Neural progenitor cell (in vitro differentiated cells): ENCODE measurements around the gene PRM2. TPM values are rescaled to one million over a fixed set of nuclear protein-coding genes. Genes with fewer than 3 reads are reported as not detected.
A peak's percentile ranks its signal among the peaks of the same experiment; 100 is the strongest.

Source experiments
- DNase-seq: peaks from one replicate; pipeline ENCODE4 v3.0.0-alpha.2; 2016; ENCODE audit warnings: low spot score
- H2AFZ ChIP-seq: fragments of 200-600 bp; sonication (generic); replicated peaks from 2 replicates; pipeline ENCODE4 v1.6.1; 2016; ENCODE audit warnings: antibody characterized with exemption
- H3F3A ChIP-seq: fragments of 200-600 bp; sonication (generic); 2 replicates; pipeline ENCODE4 v1.6.1; 2016; ENCODE audit warnings: antibody characterized with exemption, low read depth
- H3K27ac ChIP-seq: fragments of 200-600 bp; sonication (generic); 2 replicates; pipeline ENCODE4 v1.5.1; 2016; ENCODE audit warnings: mild to moderate bottlenecking
- H3K27me3 ChIP-seq: fragments of 200-600 bp; sonication (generic); 2 replicates; pipeline ENCODE4 v1.6.1; 2016; ENCODE audit warnings: mild to moderate bottlenecking, moderate library complexity
- H3K36me3 ChIP-seq: fragments of 200-600 bp; sonication (generic); 2 replicates; pipeline ENCODE4 v1.5.1; 2016
- H3K4me1 ChIP-seq: fragments of 200-600 bp; sonication (generic); 2 replicates; pipeline ENCODE4 v1.6.1; 2016; ENCODE audit warnings: mixed run types
- H3K4me2 ChIP-seq: fragments of 200-600 bp; sonication (generic); 2 replicates; pipeline ENCODE4 v1.6.1; 2016
- H3K4me3 ChIP-seq: fragments of 200-600 bp; sonication (generic); 2 replicates; pipeline ENCODE4 v1.5.1; 2016
- H3K79me2 ChIP-seq: fragments of 200-600 bp; sonication (generic); 2 replicates; pipeline ENCODE4 v1.6.1; 2016; ENCODE audit warnings: low read depth
- H3K9ac ChIP-seq: fragments of 200-600 bp; sonication (generic); 2 replicates; pipeline ENCODE4 v1.6.1; 2016
- H3K9me3 ChIP-seq: fragments of 200-600 bp; sonication (generic); 2 replicates; pipeline ENCODE4 v1.5.1; 2016; ENCODE audit warnings: low read depth
- H4K20me1 ChIP-seq: fragments of 200-600 bp; sonication (generic); 2 replicates; pipeline ENCODE4 v1.6.1; 2016; ENCODE audit warnings: low read depth
- H3K27ac Mint-ChIP-seq: 3 replicates; pipeline ENCODE4 v1.8.0; 2021; ENCODE audit warnings: mixed read lengths
- H3K27me3 Mint-ChIP-seq: 2 replicates; pipeline ENCODE4 v1.8.0; 2022; ENCODE audit warnings: low read depth, mild to moderate bottlenecking, inconsistent platforms, moderate library complexity, mixed read lengths; ENCODE audit not compliant: insufficient read depth
- H3K36me3 Mint-ChIP-seq: 3 replicates; pipeline ENCODE4 v1.8.0; 2021; ENCODE audit warnings: mixed read lengths
- H3K4me1 Mint-ChIP-seq: 3 replicates; pipeline ENCODE4 v1.8.0; 2021; ENCODE audit warnings: mixed read lengths
- H3K4me3 Mint-ChIP-seq: 3 replicates; pipeline ENCODE4 v1.8.0; 2021; ENCODE audit warnings: mild to moderate bottlenecking, moderate library complexity, mixed read lengths
- H3K9me3 Mint-ChIP-seq: 3 replicates; pipeline ENCODE4 v1.8.0; 2020; ENCODE audit warnings: mixed read lengths
- CTCF ChIP-seq: fragments of 200-600 bp; sonication (generic); IDR thresholded peaks from 2 replicates; pipeline ENCODE4 v1.5.1; 2017; ENCODE audit warnings: antibody characterized with exemption, mild to moderate bottlenecking
- EZH2 ChIP-seq: fragments of 200-600 bp; sonication (generic); IDR thresholded peaks from 2 replicates; pipeline ENCODE4 v1.6.1; 2017; ENCODE audit warnings: antibody characterized with exemption, mild to moderate bottlenecking, moderate library complexity
- EZH2phosphoT487 ChIP-seq: fragments of 200-600 bp; sonication (generic); IDR thresholded peaks from 2 replicates; pipeline ENCODE4 v1.6.1; 2017; ENCODE audit warnings: antibody characterized with exemption
- total RNA-seq: library from RNA; depleted of rRNA; stranded (reverse); fragments of >200 nt; gene quantifications from 2 replicates; pipeline ENCODE4 v1.2.3, GENCODE V29; 2015; ENCODE audit warnings: low replicate concordance

The PRM2 gene
- total RNA-seq, 1 donor from 2014 or later = not detected

- Histone ChIP-seq H3K9me3 (no peaks in the 10 kb centered on the region), H3K27ac (no peak overlapping the region), H3F3A (no peaks in the 10 kb centered on the region), H3K4me2 (no peak overlapping the region), H3K4me3 (no peak overlapping the region), H3K9ac (no peak overlapping the region), H3K27me3 (no peaks in the 10 kb centered on the region), H3K36me3 (no peaks in the 10 kb centered on the region), H2AFZ (no peak overlapping the region), H3K4me1 (no peaks in the 10 kb centered on the region), H3K79me2 (no peaks in the 10 kb centered on the region), H4K20me1 (no peaks in the 10 kb centered on the region)
- H3K27ac Mint-ChIP-seq = no peak overlapping the region
- no peak for DNase-seq
- peaks cover 5% of the 10 kb centered on the region for H3K27me3 Mint-ChIP-seq
- no peak overlapping the region for H3K4me3 Mint-ChIP-seq
- H3K4me1 Mint-ChIP-seq = peaks cover 24% of the 10 kb centered on the region
- TF ChIP-seq EZH2phosphoT487 (no peak), EZH2 (no peak), CTCF (no peak)
- H3K9me3 Mint-ChIP-seq = no peaks in the 10 kb centered on the region
- H3K36me3 Mint-ChIP-seq = no peaks in the 10 kb centered on the region
Observed at GRCh38 chr16:11277607-11278337, 1.5 kb upstream of the PRM2 start.

- H3K9ac ChIP-seq = no peak overlapping the region
- no peaks in the 10 kb centered on the region for H3K4me1 ChIP-seq
- H3K79me2 ChIP-seq = no peaks in the 10 kb centered on the region
- no peaks in the 10 kb centered on the region for H4K20me1 ChIP-seq
- Mint-ChIP-seq H3K27me3 (peaks cover 5% of the 10 kb centered on the region), H3K4me3 (no peak overlapping the region), H3K27ac (no peak overlapping the region), H3K4me1 (peaks cover 26% of the 10 kb centered on the region), H3K36me3 (no peaks in the 10 kb centered on the region), H3K9me3 (no peaks in the 10 kb centered on the region)
- H2AFZ ChIP-seq = no peak overlapping the region
- no peaks in the 10 kb centered on the region for H3F3A ChIP-seq
- H3K4me3 ChIP-seq = no peak overlapping the region
- no peak overlapping the region for H3K27ac ChIP-seq
- H3K4me2 ChIP-seq = no peak overlapping the region
- no peaks in the 10 kb centered on the region for H3K9me3 ChIP-seq
- H3K27me3 ChIP-seq = no peaks in the 10 kb centered on the region
- no peak for TF ChIP-seq CTCF
- no peak for TF ChIP-seq EZH2
- TF ChIP-seq EZH2phosphoT487 = no peak
- no peak for DNase-seq
- no peaks in the 10 kb centered on the region for H3K36me3 ChIP-seq
Observed at GRCh38 chr16:11276896-11277593, 765 bp upstream of the PRM2 start.

DNA sequence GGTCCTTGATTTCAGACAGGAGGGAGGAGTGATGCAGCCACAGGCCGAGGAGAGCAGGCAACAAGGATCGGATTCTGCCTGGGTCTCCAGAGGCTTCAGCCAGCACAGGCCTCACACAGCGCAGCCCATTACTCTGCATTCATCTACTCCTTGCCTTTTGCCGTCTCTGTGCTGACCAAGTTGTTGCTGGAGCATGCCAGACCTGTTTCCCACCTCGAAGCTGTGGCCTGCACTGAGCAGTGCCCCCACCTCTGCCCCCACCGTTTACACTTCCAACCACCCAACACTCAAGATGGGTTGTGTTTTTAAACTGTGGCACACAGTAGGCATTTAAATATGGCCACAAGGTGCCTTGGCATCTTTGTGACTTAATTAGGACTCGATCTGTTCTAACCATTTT is 1.3 kb downstream of the PRM2 start:
- no peak for TF ChIP-seq CTCF
- TF ChIP-seq EZH2phosphoT487 = no peak
- TF ChIP-seq EZH2 = no peak
- no peak overlapping the region for H3K4me2 ChIP-seq
- DNase-seq = no peak
- Mint-ChIP-seq H3K36me3 (no peaks in the 10 kb centered on the region), H3K27ac (peak overlapping the region; percentile 89), H3K27me3 (peaks cover 5% of the 10 kb centered on the region), H3K4me3 (no peak overlapping the region), H3K9me3 (no peaks in the 10 kb centered on the region), H3K4me1 (peaks cover 22% of the 10 kb centered on the region)
- H3K27me3 ChIP-seq = no peaks in the 10 kb centered on the region
- no peaks in the 10 kb centered on the region for H3K36me3 ChIP-seq
- no peaks in the 10 kb centered on the region for H3K79me2 ChIP-seq
- no peak overlapping the region for H2AFZ ChIP-seq
- H3K4me3 ChIP-seq = no peak overlapping the region
- no peaks in the 10 kb centered on the region for H3K9me3 ChIP-seq
- no peaks in the 10 kb centered on the region for H4K20me1 ChIP-seq
- no peak overlapping the region for H3K9ac ChIP-seq
- H3K27ac ChIP-seq = no peak overlapping the region
- no peaks in the 10 kb centered on the region for H3K4me1 ChIP-seq
- H3F3A ChIP-seq = no peaks in the 10 kb centered on the region
